ENCODE results near the gene ZNF664. TPM values are rescaled to one million over a fixed set of nuclear protein-coding genes. Genes with fewer than 3 reads are reported as not detected.

The ZNF664 gene
- total RNA-seq, 1 experiment from 2014 or later = 21.0 TPM

DNA sequence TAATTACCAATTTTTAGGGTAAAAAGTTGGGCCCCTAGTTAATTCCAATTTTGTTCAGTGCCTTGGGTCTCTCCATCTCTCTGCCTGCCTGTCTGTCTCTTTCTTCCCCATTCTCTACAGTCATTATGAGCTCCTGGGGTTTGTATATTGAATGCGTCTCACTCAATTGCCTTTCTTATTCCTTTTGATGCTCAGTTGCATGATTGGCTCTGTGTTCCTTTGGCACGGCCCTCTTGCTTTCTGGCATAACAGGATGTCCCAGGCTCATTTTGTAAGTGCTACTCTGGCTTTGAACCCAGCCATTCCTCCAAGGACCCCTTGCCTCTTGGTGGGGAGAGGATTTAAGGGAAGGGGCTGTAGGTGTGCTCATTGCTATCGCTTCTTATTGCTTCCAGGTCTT lies 35.6 kb downstream of the ZNF664 start:
- peaks cover 9% of the 10 kb centered on the region for H3K36me3 ChIP-seq (ENCODE audit: insufficient read depth, low read length)
- no peak for DNase-seq
- H3K9ac ChIP-seq (ENCODE audit: low read length) = no peak overlapping the region
- no peaks in the 10 kb centered on the region for H3K9me3 ChIP-seq (ENCODE audit: low read length)
- H3K79me2 ChIP-seq (ENCODE audit: low read length) = no peaks in the 10 kb centered on the region
- H3K9me2 ChIP-seq (replicated peaks; ENCODE audit: insufficient read depth, low read length) = no peaks in the 10 kb centered on the region
- H3K27ac ChIP-seq (ENCODE audit: low read length) = no peak overlapping the region
- H3K27me3 ChIP-seq (ENCODE audit: low read length) = no peaks in the 10 kb centered on the region
- no peaks in the 10 kb centered on the region for H3K4me1 ChIP-seq (ENCODE audit: low read length)
- H3K4me3 ChIP-seq (ENCODE audit: low read length) = no peak overlapping the region
- H2AFZ ChIP-seq (ENCODE audit: low read length) = no peak overlapping the region
- peaks cover 34% of the 10 kb centered on the region for H4K20me1 ChIP-seq (ENCODE audit: insufficient read depth, low read depth, low read length)
- H3K4me2 ChIP-seq (ENCODE audit: low read depth, low read length, poor library complexity, severe bottlenecking) = no peak overlapping the region

GRCh38 chr12:124009781-124010180 lies 36.8 kb downstream of the ZNF664 start:
- Histone ChIP-seq H3K4me2 (ENCODE audit: low read depth, low read length, poor library complexity, severe bottlenecking) (no peak overlapping the region), H3K4me1 (ENCODE audit: low read length) (no peaks in the 10 kb centered on the region), H4K20me1 (ENCODE audit: insufficient read depth, low read depth, low read length) (peaks cover 31% of the 10 kb centered on the region), H2AFZ (ENCODE audit: low read length) (no peak overlapping the region), H3K27me3 (ENCODE audit: low read length) (no peaks in the 10 kb centered on the region), H3K27ac (ENCODE audit: low read length) (no peak overlapping the region), H3K79me2 (ENCODE audit: low read length) (no peaks in the 10 kb centered on the region), H3K9ac (ENCODE audit: low read length) (no peak overlapping the region), H3K9me3 (ENCODE audit: low read length) (no peaks in the 10 kb centered on the region), H3K9me2 (replicated peaks; ENCODE audit: insufficient read depth, low read length) (no peaks in the 10 kb centered on the region), H3K36me3 (ENCODE audit: insufficient read depth, low read length) (peaks cover 9% of the 10 kb centered on the region), H3K4me3 (ENCODE audit: low read length) (no peak overlapping the region)
- DNase-seq = no peak

DNA sequence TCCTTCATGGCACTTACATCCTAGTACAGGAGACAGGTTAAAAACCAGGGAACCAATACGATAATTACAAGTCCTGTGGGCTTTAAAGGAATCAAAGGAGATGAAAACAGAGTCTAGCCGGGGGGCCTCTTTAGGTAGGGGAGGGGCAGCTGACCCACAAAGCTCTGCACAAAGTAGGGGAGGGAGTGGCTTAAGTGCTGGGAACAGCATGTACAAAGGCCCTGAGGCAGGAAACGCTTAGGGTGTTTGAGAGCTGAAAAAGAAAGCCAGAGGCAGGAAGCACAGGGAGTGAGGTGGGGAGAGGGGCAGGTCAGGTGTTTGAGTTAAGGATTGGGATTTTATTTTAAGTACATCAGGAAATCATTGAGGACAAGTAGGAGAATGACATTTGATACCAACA lies 37.7 kb downstream of the ZNF664 start:
- Histone ChIP-seq H3K36me3 (ENCODE audit: insufficient read depth, low read length) (peaks cover 9% of the 10 kb centered on the region), H3K9me2 (replicated peaks; ENCODE audit: insufficient read depth, low read length) (no peaks in the 10 kb centered on the region), H3K27me3 (ENCODE audit: low read length) (no peaks in the 10 kb centered on the region), H3K9ac (ENCODE audit: low read length) (no peak overlapping the region), H3K9me3 (ENCODE audit: low read length) (no peaks in the 10 kb centered on the region), H3K79me2 (ENCODE audit: low read length) (no peaks in the 10 kb centered on the region), H4K20me1 (ENCODE audit: insufficient read depth, low read depth, low read length) (peaks cover 30% of the 10 kb centered on the region), H2AFZ (ENCODE audit: low read length) (no peak overlapping the region), H3K4me2 (ENCODE audit: low read depth, low read length, poor library complexity, severe bottlenecking) (no peak overlapping the region), H3K4me3 (ENCODE audit: low read length) (no peak overlapping the region), H3K4me1 (ENCODE audit: low read length) (no peaks in the 10 kb centered on the region), H3K27ac (ENCODE audit: low read length) (no peak overlapping the region)
- DNase-seq = no peak

GRCh38 chr12:124011435-124012115 lies 38.6 kb downstream of the ZNF664 start:
- Histone ChIP-seq H3K4me2 (ENCODE audit: low read depth, low read length, poor library complexity, severe bottlenecking) (no peak overlapping the region), H3K9me2 (replicated peaks; ENCODE audit: insufficient read depth, low read length) (no peaks in the 10 kb centered on the region), H3K9me3 (ENCODE audit: low read length) (no peaks in the 10 kb centered on the region), H3K4me3 (ENCODE audit: low read length) (no peak overlapping the region), H3K36me3 (ENCODE audit: insufficient read depth, low read length) (peaks cover 9% of the 10 kb centered on the region), H3K79me2 (ENCODE audit: low read length) (no peaks in the 10 kb centered on the region), H4K20me1 (ENCODE audit: insufficient read depth, low read depth, low read length) (peaks cover 21% of the 10 kb centered on the region), H2AFZ (ENCODE audit: low read length) (no peak overlapping the region), H3K27ac (ENCODE audit: low read length) (no peak overlapping the region), H3K9ac (ENCODE audit: low read length) (no peak overlapping the region), H3K27me3 (ENCODE audit: low read length) (no peaks in the 10 kb centered on the region), H3K4me1 (ENCODE audit: low read length) (no peaks in the 10 kb centered on the region)
- no peak for DNase-seq

DNA sequence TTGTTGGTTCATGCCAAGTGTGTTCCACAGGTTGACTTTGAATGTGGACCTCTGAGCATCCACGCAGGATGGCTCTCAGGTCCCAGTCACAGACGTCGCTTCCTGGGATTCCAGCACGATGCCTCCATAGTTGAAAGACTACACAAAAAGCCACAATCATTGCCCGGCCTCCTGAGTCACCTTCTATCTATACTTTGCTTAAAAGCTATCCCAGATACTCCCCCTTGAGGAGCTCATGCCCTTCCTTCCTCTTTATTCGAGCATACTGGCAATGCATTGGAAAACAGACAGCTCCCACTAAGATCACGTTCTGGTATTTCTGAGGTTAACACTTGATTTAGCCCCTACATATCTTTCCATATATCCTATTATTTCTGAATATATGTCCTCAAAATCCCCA lies 40.1 kb downstream of the ZNF664 start:
- H3K27ac ChIP-seq (ENCODE audit: low read length) = no peak overlapping the region
- peaks cover 9% of the 10 kb centered on the region for H3K36me3 ChIP-seq (ENCODE audit: insufficient read depth, low read length)
- H2AFZ ChIP-seq (ENCODE audit: low read length) = no peak overlapping the region
- H3K9ac ChIP-seq (ENCODE audit: low read length) = no peak overlapping the region
- H3K79me2 ChIP-seq (ENCODE audit: low read length) = no peaks in the 10 kb centered on the region
- peaks cover 8% of the 10 kb centered on the region; the same call in 1 of the 2 replicates for H4K20me1 ChIP-seq (ENCODE audit: insufficient read depth, low read depth, low read length)
- no peaks in the 10 kb centered on the region for H3K4me1 ChIP-seq (ENCODE audit: low read length)
- no peak for DNase-seq
- no peaks in the 10 kb centered on the region for H3K9me3 ChIP-seq (ENCODE audit: low read length)
- H3K9me2 ChIP-seq (replicated peaks; ENCODE audit: insufficient read depth, low read length) = no peaks in the 10 kb centered on the region
- no peaks in the 10 kb centered on the region for H3K27me3 ChIP-seq (ENCODE audit: low read length)
- H3K4me2 ChIP-seq (ENCODE audit: low read depth, low read length, poor library complexity, severe bottlenecking) = no peak overlapping the region
- no peak overlapping the region for H3K4me3 ChIP-seq (ENCODE audit: low read length)

- H3K9ac ChIP-seq (ENCODE audit: low read length) = no peak overlapping the region
- no peaks in the 10 kb centered on the region for H3K27me3 ChIP-seq (ENCODE audit: low read length)
- H3K4me3 ChIP-seq (ENCODE audit: low read length) = no peak overlapping the region
- H3K4me2 ChIP-seq (ENCODE audit: low read depth, low read length, poor library complexity, severe bottlenecking) = no peak overlapping the region
- H4K20me1 ChIP-seq (ENCODE audit: insufficient read depth, low read depth, low read length) = peaks cover 5% of the 10 kb centered on the region; the same call in 1 of the 2 replicates
- H3K36me3 ChIP-seq (ENCODE audit: insufficient read depth, low read length) = peaks cover 9% of the 10 kb centered on the region
- no peaks in the 10 kb centered on the region for H3K9me2 ChIP-seq (replicated peaks; ENCODE audit: insufficient read depth, low read length)
- no peaks in the 10 kb centered on the region for H3K9me3 ChIP-seq (ENCODE audit: low read length)
- H2AFZ ChIP-seq (ENCODE audit: low read length) = no peak overlapping the region
- no peak for DNase-seq
- no peaks in the 10 kb centered on the region for H3K79me2 ChIP-seq (ENCODE audit: low read length)
- no peak overlapping the region for H3K27ac ChIP-seq (ENCODE audit: low read length)
- H3K4me1 ChIP-seq (ENCODE audit: low read length) = no peaks in the 10 kb centered on the region
Observed at GRCh38 chr12:124015494-124016461, 42.8 kb downstream of the ZNF664 start.

DNA sequence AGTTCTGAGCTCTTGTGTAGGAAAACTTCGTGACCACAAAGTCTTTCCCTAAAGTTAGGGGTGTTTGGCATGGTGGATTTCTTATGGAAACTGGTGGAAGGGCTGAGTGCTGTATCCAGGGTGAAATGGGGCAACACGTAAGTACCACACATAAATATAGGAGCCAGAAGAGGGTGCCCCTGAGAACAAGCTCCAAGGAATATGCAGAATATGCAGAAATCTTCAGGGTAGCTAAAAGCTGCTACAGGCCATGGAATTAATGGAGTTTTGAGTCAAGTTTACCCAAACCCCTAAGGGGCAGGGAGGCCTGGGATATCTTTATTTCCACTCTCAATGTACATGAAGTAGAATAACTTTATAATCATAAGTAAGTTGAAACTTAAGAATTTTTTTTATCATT lies 44.0 kb downstream of the ZNF664 start:
- Histone ChIP-seq H4K20me1 (ENCODE audit: insufficient read depth, low read depth, low read length) (peaks cover 5% of the 10 kb centered on the region; the same call in 1 of the 2 replicates), H3K79me2 (ENCODE audit: low read length) (no peaks in the 10 kb centered on the region), H3K9ac (ENCODE audit: low read length) (no peak overlapping the region), H3K27ac (ENCODE audit: low read length) (no peak overlapping the region), H3K4me2 (ENCODE audit: low read depth, low read length, poor library complexity, severe bottlenecking) (no peak overlapping the region), H3K4me3 (ENCODE audit: low read length) (no peak overlapping the region), H3K9me2 (replicated peaks; ENCODE audit: insufficient read depth, low read length) (no peaks in the 10 kb centered on the region), H3K4me1 (ENCODE audit: low read length) (no peaks in the 10 kb centered on the region), H3K9me3 (ENCODE audit: low read length) (no peaks in the 10 kb centered on the region), H2AFZ (ENCODE audit: low read length) (no peak overlapping the region), H3K27me3 (ENCODE audit: low read length) (no peaks in the 10 kb centered on the region), H3K36me3 (ENCODE audit: insufficient read depth, low read length) (peaks cover 2% of the 10 kb centered on the region; the same call in 1 of the 2 replicates)
- DNase-seq = no peak

DNA sequence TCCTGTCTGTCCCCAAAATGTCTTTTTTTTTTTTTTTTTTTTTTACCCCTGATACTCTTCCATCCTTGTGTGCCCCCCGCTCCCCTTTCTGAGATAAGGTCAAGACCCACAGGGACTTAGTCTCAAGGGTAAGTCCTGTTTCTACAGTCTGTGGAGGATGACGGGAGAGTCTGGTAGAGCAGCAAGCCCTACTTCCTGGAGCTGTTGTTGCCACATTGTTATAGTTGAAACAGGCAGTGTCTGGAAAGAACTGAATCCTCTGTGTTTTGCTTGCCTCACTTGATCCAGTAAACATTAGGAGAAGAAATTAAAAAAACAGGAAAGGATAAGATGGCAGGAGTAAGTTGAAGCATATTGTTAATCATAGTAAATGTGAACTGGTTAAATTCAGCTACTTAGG lies 45.5 kb downstream of the ZNF664 start:
- Histone ChIP-seq H2AFZ (ENCODE audit: low read length) (no peak overlapping the region), H3K9me2 (replicated peaks; ENCODE audit: insufficient read depth, low read length) (no peaks in the 10 kb centered on the region), H3K4me2 (ENCODE audit: low read depth, low read length, poor library complexity, severe bottlenecking) (no peak overlapping the region), H3K9ac (ENCODE audit: low read length) (no peak overlapping the region), H3K27me3 (ENCODE audit: low read length) (no peaks in the 10 kb centered on the region), H3K27ac (ENCODE audit: low read length) (no peak overlapping the region), H3K79me2 (ENCODE audit: low read length) (no peaks in the 10 kb centered on the region), H3K4me1 (ENCODE audit: low read length) (no peaks in the 10 kb centered on the region), H3K4me3 (ENCODE audit: low read length) (no peak overlapping the region), H3K36me3 (ENCODE audit: insufficient read depth, low read length) (no peaks in the 10 kb centered on the region), H4K20me1 (ENCODE audit: insufficient read depth, low read depth, low read length) (peaks cover 5% of the 10 kb centered on the region; the same call in 1 of the 2 replicates), H3K9me3 (ENCODE audit: low read length) (no peaks in the 10 kb centered on the region)
- no peak for DNase-seq

Measured in Karpas-422 (cell line).